Measurements from ENCODE around the gene DDT.
"Not testable (repeated sequence)": the region's sequence is repeated elsewhere in the genome, so short reads cannot be mapped to it uniquely, and the experiment has no call there.

Gene DDT

GRCh38 chr22:23989583-23990244 is 15.5 kb upstream of the DDT start:
- DNase-seq (ENCODE audit: low read depth) = not testable (repeated sequence)

- DNase-seq (ENCODE audit: low read depth) = not testable (repeated sequence)
Observed at GRCh38 chr22:23986538-23987178, 12.4 kb upstream of the DDT start.

GRCh38 chr22:23986089-23986488 is 11.8 kb upstream of the DDT start:
- not testable (repeated sequence) for DNase-seq (ENCODE audit: low read depth)

GRCh38 chr22:23984430-23984829 is 10.2 kb upstream of the DDT start:
- peak; percentile 13 for DNase-seq (ENCODE audit: low read depth)

- DNase-seq (ENCODE audit: low read depth) = not testable (repeated sequence)
Observed at GRCh38 chr22:23980567-23980966, 6.3 kb upstream of the DDT start.

GRCh38 chr22:23979557-23980240 is 5.5 kb upstream of the DDT start, which contains the start of gene GSTT2:
Gene GSTT2, plus strand, starts transcription at chr22:23980134.
- DNase-seq (ENCODE audit: low read depth) = not testable (repeated sequence)

GRCh38 chr22:23977304-23977703 is 3.1 kb upstream of the DDT start:
- DNase-seq (ENCODE audit: low read depth) = not testable (repeated sequence)

- not testable (repeated sequence) for DNase-seq (ENCODE audit: low read depth)
Observed at GRCh38 chr22:23974836-23975352, 653 bp upstream of the DDT start.

- DNase-seq (ENCODE audit: low read depth) = not testable (repeated sequence)
Observed at GRCh38 chr22:23971927-23972326, 2.3 kb downstream of the DDT start.

GRCh38 chr22:23970816-23971486 is 3.3 kb downstream of the DDT start:
- no peak for DNase-seq (ENCODE audit: low read depth)

- DNase-seq (ENCODE audit: low read depth) = no peak
Observed at GRCh38 chr22:23970201-23970641, 4.0 kb downstream of the DDT start.

- no peak for DNase-seq (ENCODE audit: low read depth)
Observed at GRCh38 chr22:23969071-23969470, 5.2 kb downstream of the DDT start.

- DNase-seq (ENCODE audit: low read depth) = not testable (repeated sequence)
Observed at GRCh38 chr22:23966568-23966967, 7.7 kb downstream of the DDT start, which contains the start of gene DDTL. Gene DDTL, plus strand, starts transcription at chr22:23966888. Its CDS starts 27 bp downstream, at chr22:23966915.

GRCh38 chr22:23966094-23966493 is 8.1 kb downstream of the DDT start:
- not testable (repeated sequence) for DNase-seq (ENCODE audit: low read depth)

- not testable (repeated sequence) for DNase-seq (ENCODE audit: low read depth)
Observed at GRCh38 chr22:23961084-23961771, 13.0 kb downstream of the DDT start, which contains the start of gene GSTT2B. Gene GSTT2B, minus strand, starts transcription at chr22:23961195. Its CDS starts 64 bp downstream, at chr22:23961131.

- peak; percentile 53 for DNase-seq (ENCODE audit: low read depth)
Observed at GRCh38 chr22:23956301-23956900, 17.8 kb downstream of the DDT start.

GRCh38 chr22:23955886-23956285 is 18.4 kb downstream of the DDT start:
- DNase-seq (ENCODE audit: low read depth) = not testable (repeated sequence)

- DNase-seq (ENCODE audit: low read depth) = not testable (repeated sequence)
Observed at GRCh38 chr22:23954991-23955305, 19.3 kb downstream of the DDT start.

- DNase-seq (ENCODE audit: low read depth) = not testable (repeated sequence)
Observed at GRCh38 chr22:23954193-23954990, 19.8 kb downstream of the DDT start.

GRCh38 chr22:23953485-23953884 is 20.8 kb downstream of the DDT start:
- DNase-seq (ENCODE audit: low read depth) = not testable (repeated sequence)

All from fibroblast of the conjunctiva (primary cell).